NCI-H2029 (cell line): ENCODE results near the gene CCNB3.
A peak's percentile ranks its signal among the peaks of the same experiment; 100 is the strongest.
"Not testable (repeated sequence)": the region's sequence is repeated elsewhere in the genome, so short reads cannot be mapped to it uniquely, and the experiment has no call there.

Experiments
- DNase-seq: peaks from one replicate; lab custom pipeline; 2025; lab: John Stamatoyannopoulos, UW

The CCNB3 gene

DNA sequence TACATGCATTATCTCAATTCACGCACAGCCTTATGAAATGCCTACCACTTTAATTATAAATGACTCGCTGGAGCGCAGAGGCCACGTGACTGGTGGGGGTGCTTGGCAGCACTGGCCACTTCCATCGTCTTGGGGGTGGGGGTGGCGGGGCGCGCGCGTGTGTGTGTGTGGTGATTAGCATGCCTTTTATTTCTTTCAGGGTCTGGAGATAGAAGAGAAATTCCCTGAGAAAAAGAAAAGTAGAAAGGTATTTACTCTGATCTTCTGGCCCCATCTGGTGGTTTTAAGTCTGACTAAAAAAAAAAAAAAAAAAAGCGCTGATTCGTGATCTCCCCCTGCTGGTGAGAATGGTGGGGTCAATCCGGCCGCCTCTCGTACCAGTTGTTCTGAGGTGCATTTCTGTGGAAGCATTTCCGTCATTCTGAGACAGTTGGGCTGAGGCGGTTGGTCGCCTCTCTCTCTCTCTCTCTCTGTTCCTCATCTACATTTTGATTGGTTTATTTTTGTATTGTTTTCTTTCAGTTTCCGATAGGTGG is at the start of gene CCNB3:
TSS of gene CCNB3 (plus strand) at position 402 of the 536 bp plus-strand sequence. CDS start 80,399 bp downstream, outside the sequence.
- peak; percentile 51 for DNase-seq

DNA sequence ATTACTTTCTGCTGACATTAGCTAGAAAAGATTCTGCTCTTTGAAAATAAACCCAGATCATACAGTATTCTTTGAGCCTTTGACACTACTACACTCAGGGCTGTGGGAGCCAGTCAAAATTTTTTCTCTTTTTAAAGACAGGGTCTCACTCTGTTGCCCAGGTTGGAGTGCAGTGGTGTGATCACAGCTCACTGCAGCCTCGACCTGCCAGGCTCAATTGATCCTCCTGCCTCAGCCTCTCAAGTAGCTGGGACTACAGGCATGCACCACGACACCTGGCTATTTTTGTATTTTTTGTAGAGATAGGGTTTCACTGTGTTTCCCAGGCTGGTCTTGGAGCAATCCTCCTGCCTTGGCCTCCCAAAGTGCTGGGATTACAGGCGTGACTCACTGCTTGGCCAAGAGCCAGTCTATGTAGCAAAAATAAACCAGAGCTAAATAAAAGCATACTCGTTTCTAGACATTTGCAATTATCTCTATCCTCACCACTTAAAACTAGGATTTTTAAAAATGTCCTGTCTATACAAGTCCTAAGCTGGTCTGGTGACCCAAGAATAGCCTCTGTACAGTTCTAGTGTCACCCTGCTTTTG is 46.9 kb upstream of the CCNB3 start:
- no peak for DNase-seq

GRCh38 chrX:50158593-50158992 is 46.0 kb upstream of the CCNB3 start:
- no peak for DNase-seq

DNA sequence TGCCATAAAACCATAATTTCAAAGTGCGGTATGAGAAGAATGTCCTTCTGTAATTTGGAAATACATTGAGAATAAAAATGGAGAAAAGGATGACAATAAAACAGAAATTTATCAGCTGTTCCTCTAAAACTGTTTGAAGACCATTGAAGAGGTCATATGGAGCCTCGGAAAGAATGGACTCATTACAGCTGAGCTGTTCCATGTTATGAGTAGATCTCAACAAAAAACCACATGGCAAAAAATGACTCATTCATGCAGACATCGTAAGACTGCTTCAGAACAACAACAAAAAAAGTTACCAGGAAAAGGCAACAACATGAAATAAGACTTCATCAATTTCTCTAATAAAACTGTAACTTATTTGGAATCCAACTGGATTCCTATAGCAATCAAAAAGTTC is 43.4 kb upstream of the CCNB3 start:
- no peak for DNase-seq

DNA sequence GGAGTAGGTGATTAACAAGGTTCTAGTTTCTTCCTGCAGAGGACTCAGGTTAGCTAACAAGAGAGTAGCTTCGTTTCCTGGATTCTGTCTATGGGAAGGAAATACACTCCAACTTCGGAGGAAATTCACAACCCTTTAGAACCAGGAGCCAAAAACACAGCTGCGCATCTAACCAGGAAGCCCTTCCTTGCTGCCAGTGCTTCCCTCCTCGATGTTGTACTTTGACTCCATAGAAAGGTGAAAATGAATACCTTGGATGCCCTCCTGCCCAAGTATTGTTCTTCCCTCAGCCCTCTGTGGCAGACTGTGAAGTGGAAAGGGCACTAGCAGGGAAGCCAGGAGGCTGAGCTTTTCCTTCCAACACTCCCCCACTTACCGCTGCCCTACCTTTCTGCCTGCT is 38.8 kb upstream of the CCNB3 start:
- no peak for DNase-seq

GRCh38 chrX:50167366-50167765 is 37.2 kb upstream of the CCNB3 start:
- peak; percentile 41 for DNase-seq

DNA sequence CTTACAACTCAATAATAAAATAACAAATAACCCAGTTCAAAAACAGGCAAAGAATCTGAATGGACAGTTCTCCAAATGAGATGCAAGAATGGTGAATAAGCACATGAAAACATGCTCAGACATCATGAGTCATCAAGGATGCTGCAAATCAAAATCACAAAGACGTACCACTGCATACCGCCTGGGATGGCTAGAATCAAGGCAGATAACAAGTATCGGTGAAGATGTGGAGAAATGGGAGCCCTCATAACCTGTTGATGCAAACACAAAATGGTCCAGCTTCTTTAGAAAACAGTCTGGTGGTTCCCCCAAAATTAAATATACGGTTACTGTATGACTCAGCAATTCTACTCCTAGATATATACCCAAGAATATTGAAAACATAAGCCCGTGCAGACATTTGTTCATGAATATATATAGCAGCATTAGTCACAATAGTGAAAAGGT is 36.3 kb upstream of the CCNB3 start:
- no peak for DNase-seq

DNA sequence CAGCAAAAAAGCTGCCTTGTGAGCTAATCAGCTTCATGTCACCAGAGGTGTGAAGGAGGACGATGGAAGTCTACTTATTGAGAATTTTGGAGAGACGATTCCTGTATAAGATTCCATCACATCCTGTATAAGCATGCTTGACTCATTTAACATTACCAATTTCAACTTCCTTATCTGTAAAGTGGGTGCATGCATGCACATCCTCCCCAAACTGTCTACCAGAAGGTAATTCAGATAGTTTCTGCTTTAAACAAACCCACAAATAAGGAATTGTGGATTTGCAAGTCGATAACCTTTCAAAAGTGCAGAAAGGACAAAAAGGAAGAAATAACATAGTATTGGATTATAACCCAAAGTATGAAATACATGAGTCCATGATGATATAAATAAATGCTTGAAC is 34.8 kb upstream of the CCNB3 start:
- no peak for DNase-seq

DNA sequence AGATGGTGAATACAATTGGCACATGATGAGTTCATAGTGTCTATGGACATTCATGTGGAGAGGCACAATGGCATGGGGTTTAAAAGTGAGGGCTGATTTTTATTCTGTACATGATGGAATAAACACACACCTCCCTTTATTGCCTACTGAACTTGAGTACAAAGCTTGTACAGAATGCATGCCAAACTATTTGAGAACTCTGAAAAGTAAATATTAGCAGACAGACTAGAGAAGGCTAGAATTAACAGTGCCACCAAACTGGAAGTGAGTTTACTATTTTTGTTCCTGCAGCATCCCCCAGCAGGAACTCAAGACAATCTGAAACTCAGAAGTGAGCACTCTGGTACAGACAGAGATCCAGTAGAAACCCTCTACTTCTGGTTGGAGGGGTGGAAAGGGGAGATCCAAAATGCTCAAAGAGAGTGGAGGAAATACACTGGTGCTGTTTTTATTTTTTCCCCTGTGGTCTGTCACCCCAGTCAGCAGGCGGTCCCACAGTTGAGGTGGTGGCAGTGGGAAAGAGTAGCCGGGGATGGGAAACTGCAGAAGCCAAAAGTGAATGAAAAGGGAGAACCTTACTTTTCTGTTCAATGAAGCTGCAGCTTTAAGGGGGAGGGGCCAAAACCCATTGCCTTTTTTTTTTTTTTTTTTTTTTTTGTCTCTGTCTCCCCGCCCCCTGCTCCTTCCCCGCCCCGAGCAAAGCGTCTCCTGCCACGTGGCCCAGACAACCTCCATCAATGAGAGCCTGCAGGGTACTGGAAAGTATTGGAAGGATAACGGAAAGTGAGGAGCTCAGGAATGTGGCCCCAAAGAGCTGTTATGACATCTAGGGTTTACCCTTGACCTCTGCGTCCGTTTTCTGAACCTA is 24.3 kb upstream of the CCNB3 start:
- DNase-seq = no peak

GRCh38 chrX:50183891-50184290 is 20.7 kb upstream of the CCNB3 start:
- DNase-seq = no peak

DNA sequence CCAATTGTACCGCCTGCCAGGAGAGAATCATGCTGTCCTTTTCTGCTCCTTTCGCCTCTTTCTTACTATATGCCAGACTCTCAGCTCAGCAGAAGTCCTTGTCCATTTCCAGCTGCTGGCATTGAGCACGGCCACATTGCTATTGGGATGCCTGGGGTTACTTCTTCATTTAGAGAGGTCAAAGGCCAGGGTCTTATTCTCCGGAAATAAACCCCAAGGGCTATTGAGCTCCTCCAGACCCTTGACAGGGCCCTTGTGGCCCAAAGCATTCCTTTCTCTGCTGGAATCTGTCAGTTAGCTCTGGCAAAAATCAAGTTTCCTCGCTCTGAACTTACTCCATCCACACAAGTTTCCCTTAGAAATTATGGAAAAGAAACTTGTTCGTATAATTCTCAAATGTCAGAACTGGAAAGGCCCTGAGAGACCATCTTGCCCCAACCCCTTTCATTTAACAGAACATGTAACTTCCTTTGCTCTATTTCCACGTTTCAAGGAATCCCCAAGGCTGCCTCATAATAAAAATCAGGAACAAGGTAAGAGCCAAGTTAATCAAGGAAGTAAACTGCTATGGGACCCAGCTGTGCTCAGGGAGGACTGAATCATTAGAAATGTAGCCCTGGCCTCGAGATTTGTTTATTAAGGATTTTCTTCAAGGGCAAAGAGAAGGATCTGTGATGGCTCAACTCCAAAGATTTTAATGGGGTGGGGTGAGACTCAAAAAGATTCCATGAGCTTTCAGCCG is 15.5 kb upstream of the CCNB3 start:
- DNase-seq = no peak

- DNase-seq = no peak
These were observed 6.2 kb upstream of the CCNB3 start for GRCh38 chrX:50198348-50198747.

GRCh38 chrX:50200907-50201306 is 3.7 kb upstream of the CCNB3 start, which contains the start of gene AKAP4:
AKAP4 (minus strand) TSS chrX:50201007; CDS start chrX:50200889, 118 bp downstream.
- no peak for DNase-seq

DNA sequence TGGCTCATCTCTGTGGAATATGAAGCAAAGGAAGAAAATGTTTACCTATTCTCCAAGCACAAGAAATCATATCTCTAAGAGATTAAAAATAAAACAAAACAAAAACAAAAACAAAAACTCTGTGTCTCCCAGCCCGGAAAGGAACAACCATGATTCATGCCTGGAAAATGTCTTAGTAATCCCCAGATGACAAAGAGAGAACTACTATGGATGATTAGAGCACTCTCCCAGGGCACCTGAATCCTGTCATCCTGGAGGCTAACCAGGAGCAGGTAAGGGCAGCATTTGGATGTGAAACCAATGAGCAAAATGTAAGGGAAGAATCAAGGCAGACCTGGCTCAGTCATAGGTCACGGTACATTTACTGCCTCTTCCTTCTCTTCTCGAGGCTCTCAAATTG is 2.0 kb upstream of the CCNB3 start:
- no peak for DNase-seq

DNA sequence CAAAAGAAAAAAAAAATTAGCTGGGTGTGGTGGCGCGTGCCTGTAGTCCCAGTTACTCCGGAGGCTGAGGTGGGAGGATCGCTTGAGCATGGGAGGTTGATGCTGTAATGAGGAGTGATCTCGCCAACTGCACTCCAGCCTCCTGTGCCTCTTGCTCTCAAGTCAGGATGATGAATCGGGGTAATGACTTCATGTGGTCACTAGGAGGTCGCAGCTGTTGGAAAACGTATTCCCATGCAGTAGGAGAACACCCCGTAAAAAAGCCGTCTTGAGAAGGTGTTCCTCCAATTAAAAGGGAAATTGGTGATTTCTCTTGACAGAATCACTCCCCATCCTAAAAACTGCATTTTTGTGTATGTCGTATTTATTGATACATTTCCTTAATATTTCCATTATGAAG is 2.2 kb downstream of the CCNB3 start:
- DNase-seq = no peak

- no peak for DNase-seq
These were observed 6.9 kb downstream of the CCNB3 start for GRCh38 chrX:50211510-50211909.

- DNase-seq = no peak
These were observed 76.7 kb downstream of the CCNB3 start for GRCh38 chrX:50281253-50281652.

DNA sequence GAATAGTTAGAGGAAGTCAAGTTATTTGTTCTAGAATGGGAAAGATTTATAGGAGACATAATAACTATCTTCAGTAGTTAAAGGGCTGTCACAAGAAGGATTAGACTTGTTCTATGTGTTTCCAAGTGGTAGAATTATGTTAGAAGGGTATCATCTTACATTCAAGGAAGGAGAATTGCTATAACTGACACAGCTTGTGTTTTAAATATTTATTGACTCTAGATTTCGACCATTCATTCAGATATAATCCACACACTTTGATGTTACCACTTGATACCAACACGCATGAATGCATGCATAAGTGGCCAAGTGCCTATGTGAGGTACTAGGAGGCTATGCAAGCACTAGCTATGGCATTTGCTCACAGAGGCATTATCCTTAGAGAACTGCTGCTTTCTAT is 122.7 kb downstream of the CCNB3 start:
- DNase-seq = peak; percentile 57

GRCh38 chrX:50332668-50333067 is 128.1 kb downstream of the CCNB3 start:
- not testable (repeated sequence) for DNase-seq

DNA sequence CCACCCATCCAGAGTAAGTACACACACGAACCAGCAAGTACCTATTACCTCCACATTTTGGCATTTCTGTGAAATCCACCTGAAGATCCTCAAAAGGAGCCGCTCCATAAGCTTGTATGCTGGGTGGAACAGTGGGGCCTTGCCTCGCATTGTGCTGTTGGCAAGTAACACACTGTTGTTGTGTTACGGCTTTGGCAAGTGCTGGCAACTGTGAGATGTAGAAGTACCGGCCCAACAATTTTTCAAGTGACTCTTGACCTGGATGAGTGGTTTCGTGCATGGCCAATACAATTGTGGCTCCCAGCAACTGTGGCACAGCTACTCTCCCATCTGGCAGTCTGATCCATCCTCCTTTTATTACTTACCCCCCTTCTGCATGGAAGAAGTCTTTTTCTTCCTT is 128.7 kb downstream of the CCNB3 start:
- DNase-seq = peak; percentile 42

GRCh38 chrX:50343917-50344316 is 139.4 kb downstream of the CCNB3 start:
- no peak for DNase-seq

- no peak for DNase-seq
These were observed 168.4 kb downstream of the CCNB3 start for GRCh38 chrX:50372966-50373365.
